HepG2 (cell line): ENCODE results near the gene PANX1. TPM values are rescaled to one million over a fixed set of nuclear protein-coding genes. Genes with fewer than 3 reads are reported as not detected.

Experiments used
- ATAC-seq: fragments of 200-7000 bp; cut with Tn5 transposase; 3 replicates; pipeline ENCODE4 v1.9.1; 2020; ENCODE audit warnings: mild to moderate bottlenecking, moderate library complexity
- BruUV-seq: library from RNA; stranded (reverse); fragments of 400-500 nt; replicated peaks from 2 replicates; lab custom pipeline; 2021; lab: Mats Ljungman, UMichigan
- CTCF ChIA-PET: fragments of 300-600 bp; formaldehyde crosslinking; extraction: SDS; loops from one replicate; lab custom pipeline; 2021; ENCODE audit warnings: low total read pairs, inconsistent platforms, low intra/inter-chr PET ratio; lab: Yijun Ruan, JAX
- POLR2A ChIA-PET: fragments of 350-600 bp; sonication (Branson Sonifier 250); formaldehyde crosslinking; loops from one replicate; lab custom pipeline; 2020; ENCODE audit warnings: antibody characterized with exemption, inconsistent platforms; lab: Yijun Ruan, JAX
- DNase-seq: peaks from one replicate; pipeline ENCODE4 v3.0.0-alpha.2; 2015; ENCODE audit warnings: low spot score
- FAIRE-seq: peaks from 3 replicates; lab custom pipeline; 2011; peaks lifted over from hg19 to GRCh38; lab: Jason Lieb, UNC
- H2AFZ ChIP-seq: one replicate; pipeline ENCODE4 v1.6.1; 2011; ENCODE audit warnings: low read length, inconsistent platforms
- H3K27ac ChIP-seq: fragments of 300-600 bp; 3 replicates; pipeline ENCODE4 v1.8.0; 2011; ENCODE audit warnings: mixed run types, mild to moderate bottlenecking, mixed read lengths, low read length, inconsistent platforms; ENCODE audit not compliant: insufficient read depth; ENCODE audit errors: extremely low read length
- H3K27me3 ChIP-seq, 2 experiments: fragments of 200-600 bp in 1 of 2; 2 replicates in 1 of 2; 3 replicates in 1 of 2; pipeline versions ENCODE4 v1.6.0 to v1.8.0; 2011; ENCODE audit warnings: low read length in 2 of 2, mild to moderate bottlenecking in 2 of 2, moderate library complexity in 2 of 2, inconsistent platforms in 1 of 2; ENCODE audit not compliant: insufficient read depth in 2 of 2, control insufficient read depth in 1 of 2
- H3K36me3 ChIP-seq, 2 experiments: fragments of 200-600 bp in 1 of 2; replicated peaks in 1 of 2; 2 replicates in 1 of 2; 3 replicates in 1 of 2; pipeline versions ENCODE4 v1.5.1 to v1.8.0; 2011; ENCODE audit warnings: low read length in 2 of 2, inconsistent platforms in 1 of 2; ENCODE audit not compliant: insufficient read depth in 2 of 2, control insufficient read depth in 1 of 2
- H3K4me1 ChIP-seq: 2 replicates; pipeline ENCODE4 v1.5.1; 2012; ENCODE audit warnings: low read length, inconsistent platforms; ENCODE audit not compliant: insufficient read depth
- H3K4me2 ChIP-seq: 2 replicates; pipeline ENCODE4 v1.6.0; 2011; ENCODE audit warnings: low read depth, low read length, inconsistent platforms
- H3K4me3 ChIP-seq, 3 experiments: fragments of 200-600 bp in 1 of 3; sonication (generic), shearing (Covaris generic) in 1 of 3; replicated peaks in 1 of 3; 2 replicates each; pipeline ENCODE4 v1.5.1; 2011 to 2016; ENCODE audit warnings: low read length in 3 of 3, inconsistent platforms in 2 of 3, low read depth in 2 of 3, mild to moderate bottlenecking in 2 of 3, control low read depth in 1 of 3, mixed read lengths in 1 of 3; ENCODE audit not compliant: insufficient read depth in 1 of 3
- H3K79me2 ChIP-seq: one replicate; pipeline ENCODE4 v1.6.1; 2011; ENCODE audit warnings: low read length, inconsistent platforms; ENCODE audit not compliant: insufficient read depth
- H3K9ac ChIP-seq: 2 replicates; pipeline ENCODE4 v1.6.0; 2011; ENCODE audit warnings: mild to moderate bottlenecking, low read depth, low read length, inconsistent platforms; ENCODE audit not compliant: insufficient read depth
- H3K9me3 ChIP-seq: 2 replicates; pipeline ENCODE4 v1.5.1; 2012; ENCODE audit warnings: mild to moderate bottlenecking, low read length
- H4K20me1 ChIP-seq: 2 replicates; pipeline ENCODE4 v1.6.0; 2011; ENCODE audit warnings: inconsistent platforms, mild to moderate bottlenecking, low read length, moderate library complexity; ENCODE audit not compliant: insufficient read depth
- CEBPB ChIP-seq: IDR thresholded peaks from 2 replicates; pipeline ENCODE4 v1.6.1; 2011; ENCODE audit warnings: low read depth, low read length, improper control_type of control experiment, borderline replicate concordance
- LCORL ChIP-seq, 2 experiments: fragments of 450-650 bp in 1 of 2; sonication (generic) in 1 of 2; formaldehyde crosslinking in 1 of 2; IDR thresholded peaks; 2 replicates each; pipeline versions ENCODE4 v1.5.0 to v1.6.1; 2017 to 2020; ENCODE audit warnings: antibody characterized with exemption in 1 of 2, missing genetic modification reagents in 1 of 2
- MED13 ChIP-seq: sonication (generic); formaldehyde crosslinking; IDR thresholded peaks from 2 replicates; pipeline ENCODE4 v1.5.0; 2020; ENCODE audit warnings: missing genetic modification reagents
- TBL1XR1 ChIP-seq: fragments of 150-350 bp; IDR thresholded peaks from 2 replicates; pipeline ENCODE4 v1.6.1; 2014; ENCODE audit warnings: borderline replicate concordance, low read length; ENCODE audit not compliant: partially characterized antibody
- ZBTB40 ChIP-seq, 2 experiments: fragments of 450-650 bp in 1 of 2; sonication (generic) in 1 of 2; formaldehyde crosslinking in 1 of 2; IDR thresholded peaks; 2 replicates each; pipeline versions ENCODE4 v1.6.1 to v1.8.0; 2016 to 2022; ENCODE audit warnings: antibody characterized with exemption in 1 of 2, mild to moderate bottlenecking in 1 of 2, missing genetic modification reagents in 1 of 2
- ZBTB46 ChIP-seq: sonication (generic); formaldehyde crosslinking; IDR thresholded peaks from 2 replicates; pipeline ENCODE4 v1.4.0; 2020; ENCODE audit warnings: mild to moderate bottlenecking, missing genetic modification reagents, borderline replicate concordance
- ZNF256 ChIP-seq: sonication (generic); formaldehyde crosslinking; conservative IDR thresholded peaks from 2 replicates; pipeline ENCODE4 v1.4.0; 2020; ENCODE audit warnings: missing genetic modification reagents
- ZNF431 ChIP-seq: sonication (generic); formaldehyde crosslinking; IDR thresholded peaks from 2 replicates; pipeline ENCODE4 v1.9.0; 2022; ENCODE audit warnings: missing genetic modification reagents, low read depth, mild to moderate bottlenecking, borderline replicate concordance
- ZNF501 ChIP-seq: sonication (generic); formaldehyde crosslinking; IDR thresholded peaks from 2 replicates; pipeline ENCODE4 v1.5.1; 2020; ENCODE audit warnings: mild to moderate bottlenecking, moderate library complexity, missing genetic modification reagents
- ZNF670 ChIP-seq: sonication (generic); formaldehyde crosslinking; IDR thresholded peaks from 2 replicates; pipeline ENCODE4 v1.8.0; 2022; ENCODE audit warnings: mild to moderate bottlenecking, missing genetic modification reagents, borderline replicate concordance
- ZNF816 ChIP-seq: sonication (generic); formaldehyde crosslinking; IDR thresholded peaks from 2 replicates; pipeline ENCODE4 v1.8.0; 2022; ENCODE audit warnings: missing genetic modification reagents, mild to moderate bottlenecking, borderline replicate concordance
- WGBS: methylation state at CpG from one replicate; pipeline ENCODE4 v1.1.6; 2017; ENCODE audit warnings: low lambda C conversion rate; 5-methylcytosine and 5-hydroxymethylcytosine counted together
- in situ Hi-C: cut with HindIII; loops from 2 replicates; pipeline ENCODE4 v1.10.0; 2017; ENCODE audit warnings: low pct_unique_long_range_greater_than_20kb; ENCODE audit not compliant: extremely low pct_ligation_motif_present
- intact Hi-C: fragments of 100-400 bp; cut with micrococcal nuclease; formaldehyde crosslinking; loops from one replicate; pipeline ENCODE4 v1.10.0; 2022; ENCODE audit not compliant: unreplicated experiment
- polyA plus RNA-seq, 8 experiments: library from polyadenylated mRNA; depleted of rRNA in 3 of 8; stranded (reverse) in 7 of 8; unstranded in 1 of 8; fragments of >200 nt; fragmentation: Illumina TruSeq in 4 of 8; extraction: Trizol in 4 of 8; gene quantifications; 2 replicates each; pipeline versions ENCODE4 v1.2.1 to v1.2.3, GENCODE V29; 2011 to 2016; ENCODE audit warnings: low read depth in 4 of 8, missing spikeins in 1 of 8, mixed read lengths in 1 of 8; ENCODE audit not compliant: insufficient read depth in 1 of 8
- total RNA-seq, 5 experiments: library from RNA; depleted of rRNA; stranded (reverse); fragments of >200 nt; fragmentation: Illumina TruSeq; extraction: Trizol; gene quantifications; 2 replicates each; pipeline ENCODE4 v1.2.3, GENCODE V29; 2016; ENCODE audit warnings: low read depth in 1 of 5

Gene PANX1
- total and polyA plus RNA-seq, 2 of the 13 experiments (the other 11 are each of a cell fraction or from before 2014, with no cell fraction given) = 8.3 to 24.8 TPM

- in situ Hi-C loops (no loop called here), intact Hi-C loops (no loop called here)
- H2AFZ ChIP-seq = no peak overlapping the region
- FAIRE-seq (no peak), DNase-seq (no peak), ATAC-seq (no peak)
- BruUV-seq = no TSS peak
- ChIA-PET POLR2A (no interaction called here), CTCF (no interaction called here)
- H3K4me1 ChIP-seq = no peaks in the 10 kb centered on the region
- no peaks in the 10 kb centered on the region for H4K20me1 ChIP-seq
- H3K27ac ChIP-seq = no peak overlapping the region
- H3K4me3 ChIP-seq = no peak overlapping the region
- no peak overlapping the region for H3K9ac ChIP-seq
- H3K27me3 ChIP-seq = no peaks in the 10 kb centered on the region
- no peaks in the 10 kb centered on the region for H3K9me3 ChIP-seq
- H3K36me3 ChIP-seq = no peaks in the 10 kb centered on the region
- no peak overlapping the region for H3K4me2 ChIP-seq
- WGBS = 4% methylated on average over 2 of the region's 2 CpGs
- H3K79me2 ChIP-seq = no peaks in the 10 kb centered on the region
- TF ChIP-seq ZNF670 (no peak), LCORL (IDR thresholded peaks at IDR 0.05) (no peak), LCORL (CRISPR knock-in tag; IDR thresholded peaks at IDR 0.05) (no peak), ZNF501 (CRISPR knock-in tag) (no peak), TBL1XR1 (no peak), ZNF256 (no peak), ZNF816 (CRISPR knock-in tag) (no peak), CEBPB (no peak), ZBTB46 (CRISPR knock-in tag) (no peak), ZBTB40 (IDR thresholded peaks at IDR 0.05) (no peak), ZBTB40 (CRISPR knock-in tag; IDR thresholded peaks at IDR 0.05) (no peak), ZNF431 (CRISPR knock-in tag) (no peak), MED13 (no peak)
Observed at GRCh38 chr11:94212898-94213297, 84.3 kb downstream of the PANX1 start.
